ENCODE measurements around the gene COX8C. TPM values are rescaled to one million over a fixed set of nuclear protein-coding genes. Genes with fewer than 3 reads are reported as not detected.
A peak's percentile ranks its signal among the peaks of the same experiment; 100 is the strongest.

The COX8C gene
- total RNA-seq, 1 donor from 2014 or later: not detected

DNA sequence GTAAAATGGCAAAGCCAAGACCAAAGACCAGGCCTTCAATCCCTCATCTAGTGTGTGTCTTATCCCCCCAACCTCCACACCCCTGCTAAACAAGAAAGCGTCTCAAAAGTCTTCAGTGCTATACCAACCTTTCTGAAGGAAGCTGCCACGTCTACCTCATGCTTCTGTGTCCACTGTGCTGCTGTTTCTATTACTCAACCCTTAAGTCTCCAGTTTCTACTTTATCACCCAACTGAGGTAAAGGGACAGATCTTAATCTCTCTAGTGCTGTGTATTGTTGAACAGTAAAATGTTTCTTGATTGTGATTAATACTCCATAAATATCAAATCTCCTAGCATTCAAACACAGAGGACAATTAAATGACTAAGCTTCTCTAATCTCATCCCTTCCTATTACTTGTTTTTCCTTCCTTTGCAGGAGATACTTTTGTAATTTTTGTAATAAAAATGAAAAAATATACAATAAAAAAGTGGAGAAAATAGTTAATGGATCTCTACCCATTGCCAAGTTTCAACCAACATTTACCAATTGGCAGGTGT is 37.5 kb upstream of the COX8C start:
- TF ChIP-seq, protein P1, sequence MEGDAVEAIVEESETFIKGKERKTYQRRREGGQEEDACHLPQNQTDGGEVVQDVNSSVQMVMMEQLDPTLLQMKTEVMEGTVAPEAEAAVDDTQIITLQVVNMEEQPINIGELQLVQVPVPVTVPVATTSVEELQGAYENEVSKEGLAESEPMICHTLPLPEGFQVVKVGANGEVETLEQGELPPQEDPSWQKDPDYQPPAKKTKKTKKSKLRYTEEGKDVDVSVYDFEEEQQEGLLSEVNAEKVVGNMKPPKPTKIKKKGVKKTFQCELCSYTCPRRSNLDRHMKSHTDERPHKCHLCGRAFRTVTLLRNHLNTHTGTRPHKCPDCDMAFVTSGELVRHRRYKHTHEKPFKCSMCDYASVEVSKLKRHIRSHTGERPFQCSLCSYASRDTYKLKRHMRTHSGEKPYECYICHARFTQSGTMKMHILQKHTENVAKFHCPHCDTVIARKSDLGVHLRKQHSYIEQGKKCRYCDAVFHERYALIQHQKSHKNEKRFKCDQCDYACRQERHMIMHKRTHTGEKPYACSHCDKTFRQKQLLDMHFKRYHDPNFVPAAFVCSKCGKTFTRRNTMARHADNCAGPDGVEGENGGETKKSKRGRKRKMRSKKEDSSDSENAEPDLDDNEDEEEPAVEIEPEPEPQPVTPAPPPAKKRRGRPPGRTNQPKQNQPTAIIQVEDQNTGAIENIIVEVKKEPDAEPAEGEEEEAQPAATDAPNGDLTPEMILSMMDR (IDR thresholded peaks at IDR 0.05): no peak
- Histone ChIP-seq H3K27me3 (no peaks in the 10 kb centered on the region), H3K4me1 (peaks cover 6% of the 10 kb centered on the region), H3K36me3 (no peaks in the 10 kb centered on the region), H3K9me3 (no peaks in the 10 kb centered on the region), H3K27ac (no peak overlapping the region), H3K4me3 (no peak overlapping the region)
- ATAC-seq: no peak
- no peak for DNase-seq
- intact Hi-C loops (cut with DNase I): no loop called here

DNA sequence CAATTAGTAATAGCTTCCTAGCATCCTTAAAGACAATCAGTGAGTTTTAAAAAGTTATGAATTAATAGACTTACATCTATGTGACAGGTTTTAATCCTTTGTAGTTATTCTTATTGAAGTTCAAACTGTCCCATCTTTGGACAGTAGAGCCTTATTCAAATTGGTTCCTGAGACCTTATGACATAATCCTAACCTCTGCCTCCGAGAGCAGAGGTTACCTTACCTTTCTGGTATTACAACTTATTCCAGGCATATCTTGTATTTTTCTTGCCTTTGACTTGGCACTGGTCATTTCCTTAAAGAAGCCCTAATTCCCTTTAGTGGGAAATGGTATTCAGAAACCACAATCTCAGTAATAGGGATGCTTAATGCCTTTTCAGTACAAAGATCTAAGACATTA is 35.9 kb upstream of the COX8C start:
- intact Hi-C loops (cut with DNase I): no loop called here
- peaks cover 6% of the 10 kb centered on the region for H3K4me1 ChIP-seq
- no peak overlapping the region for H3K4me3 ChIP-seq
- H3K27ac ChIP-seq: no peak overlapping the region
- no peaks in the 10 kb centered on the region for H3K9me3 ChIP-seq
- H3K36me3 ChIP-seq: no peaks in the 10 kb centered on the region
- DNase-seq: no peak
- no peaks in the 10 kb centered on the region for H3K27me3 ChIP-seq
- TF ChIP-seq, protein P1 (IDR thresholded peaks at IDR 0.05): no peak
- no peak for ATAC-seq

DNA sequence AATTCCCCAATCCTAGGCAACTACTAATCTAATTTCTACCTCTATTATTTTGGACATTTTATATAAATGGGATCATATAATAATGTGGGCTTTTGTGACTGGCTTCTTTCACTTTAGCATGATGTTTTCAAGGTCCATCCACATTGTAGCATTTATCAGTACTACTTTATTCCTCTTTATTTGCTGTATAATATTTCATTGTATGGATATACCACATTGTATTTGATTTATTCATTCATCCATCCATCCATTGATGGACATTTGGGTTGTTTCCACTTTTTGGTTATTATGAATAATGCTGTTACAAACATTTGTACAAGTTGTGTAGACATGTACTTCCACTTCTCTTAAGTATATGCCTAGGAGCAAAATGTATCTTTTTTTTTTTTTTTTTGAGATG is 31.4 kb upstream of the COX8C start:
- ATAC-seq (no peak), DNase-seq (no peak)
- Histone ChIP-seq H3K4me1 (peaks cover 28% of the 10 kb centered on the region), H3K27ac (no peak overlapping the region), H3K36me3 (no peaks in the 10 kb centered on the region), H3K27me3 (no peaks in the 10 kb centered on the region), H3K9me3 (no peaks in the 10 kb centered on the region), H3K4me3 (no peak overlapping the region)
- TF ChIP-seq, protein P1 (IDR thresholded peaks at IDR 0.05): no peak
- intact Hi-C loops (cut with DNase I): no loop called here

DNA sequence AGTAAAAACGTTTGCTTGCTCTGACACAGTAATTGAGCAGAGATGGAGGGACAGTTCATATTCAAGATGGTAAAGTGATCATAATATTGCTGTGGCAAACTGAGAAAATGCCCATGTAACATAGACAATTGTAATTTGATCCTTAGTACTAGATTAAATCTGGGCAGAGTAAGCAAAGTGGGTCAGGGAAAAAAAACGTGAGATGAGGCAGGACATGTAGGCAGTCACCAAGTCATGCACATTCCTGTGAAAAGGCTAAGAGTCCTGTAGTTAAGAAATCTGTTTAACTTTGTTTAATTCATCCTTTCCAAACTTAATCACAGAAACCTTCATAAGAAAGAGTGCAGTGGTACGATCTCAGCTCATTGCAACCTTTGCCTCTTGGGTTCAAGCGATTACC is 30.3 kb upstream of the COX8C start:
- TF ChIP-seq, protein P1 (IDR thresholded peaks at IDR 0.05): no peak
- H3K27ac ChIP-seq: no peak overlapping the region
- DNase-seq (no peak), ATAC-seq (no peak)
- intact Hi-C loops (cut with DNase I): no loop called here
- H3K4me3 ChIP-seq: no peak overlapping the region
- H3K9me3 ChIP-seq: no peaks in the 10 kb centered on the region
- H3K36me3 ChIP-seq: no peaks in the 10 kb centered on the region
- no peaks in the 10 kb centered on the region for H3K27me3 ChIP-seq
- peaks cover 28% of the 10 kb centered on the region for H3K4me1 ChIP-seq

DNA sequence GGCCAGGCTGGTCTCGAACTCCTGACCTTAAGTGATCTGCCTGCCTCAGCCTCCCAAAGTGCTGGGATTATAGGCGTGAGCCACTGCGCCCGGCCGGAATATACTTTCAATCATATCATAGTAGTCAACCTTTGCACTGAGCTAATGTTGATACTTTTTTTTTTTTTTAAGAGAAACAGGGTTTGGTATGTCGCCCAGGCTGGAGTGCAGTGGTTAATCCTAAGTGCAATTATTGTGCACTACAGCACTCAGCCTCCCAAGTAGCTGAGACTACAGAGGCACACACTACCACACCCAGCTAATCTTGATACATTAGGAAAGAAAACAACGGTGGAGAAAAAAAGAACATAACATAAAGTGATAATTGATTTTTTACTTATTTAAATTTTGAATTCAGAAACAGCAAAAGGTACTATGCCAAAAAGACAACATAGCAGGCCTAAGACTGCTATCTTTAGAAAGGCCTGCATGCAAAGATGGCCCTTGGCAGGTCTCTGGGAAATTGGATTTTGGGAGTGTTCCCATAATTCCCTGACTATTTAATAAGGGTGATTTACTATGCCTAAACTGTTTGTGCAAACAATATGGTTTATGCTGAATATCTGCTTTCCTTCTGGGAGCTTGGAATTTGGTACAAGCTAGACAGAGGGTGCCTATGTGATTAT is 29.6 kb upstream of the COX8C start:
- TF ChIP-seq, protein P1 (IDR thresholded peaks at IDR 0.05): no peak
- H3K4me3 ChIP-seq: no peak overlapping the region
- H3K27ac ChIP-seq: no peak overlapping the region
- intact Hi-C loops (cut with DNase I): no loop called here
- H3K27me3 ChIP-seq: no peaks in the 10 kb centered on the region
- H3K36me3 ChIP-seq: no peaks in the 10 kb centered on the region
- no peaks in the 10 kb centered on the region for H3K9me3 ChIP-seq
- peaks cover 26% of the 10 kb centered on the region for H3K4me1 ChIP-seq
- ATAC-seq (peak; percentile 85), DNase-seq (no peak)

All from upper lobe of right lung (tissue), 1 donor.